ENCODE data around the gene SDK1.

SDK1 gene

GRCh38 chr7:3835109-3835508 is 534.1 kb downstream of the SDK1 start:
- DNase-seq = no peak

- DNase-seq = no peak
These were observed 535.8 kb downstream of the SDK1 start for GRCh38 chr7:3836855-3837254.

- no peak for DNase-seq
These were observed 543.6 kb downstream of the SDK1 start for GRCh38 chr7:3844540-3845151.

GRCh38 chr7:3846738-3847137 is 545.7 kb downstream of the SDK1 start:
- DNase-seq = no peak

GRCh38 chr7:3847336-3847735 is 546.3 kb downstream of the SDK1 start:
- no peak for DNase-seq

- DNase-seq = no peak
These were observed 558.4 kb downstream of the SDK1 start for GRCh38 chr7:3859431-3859830.

- DNase-seq = no peak
These were observed 559.9 kb downstream of the SDK1 start for GRCh38 chr7:3860932-3861331.

- DNase-seq = no peak
These were observed 560.3 kb downstream of the SDK1 start for GRCh38 chr7:3861386-3861785.

GRCh38 chr7:3861941-3862340 is 560.9 kb downstream of the SDK1 start:
- DNase-seq = no peak

GRCh38 chr7:3862774-3863173 is 561.7 kb downstream of the SDK1 start:
- no peak for DNase-seq

- DNase-seq = no peak
These were observed 565.2 kb downstream of the SDK1 start for GRCh38 chr7:3866277-3866676.

GRCh38 chr7:3867863-3868262 is 566.8 kb downstream of the SDK1 start:
- no peak for DNase-seq

GRCh38 chr7:3879355-3880075 is 578.5 kb downstream of the SDK1 start:
- no peak for DNase-seq

GRCh38 chr7:3880228-3880987 is 579.4 kb downstream of the SDK1 start:
- DNase-seq = no peak

- DNase-seq = no peak
These were observed 581.7 kb downstream of the SDK1 start for GRCh38 chr7:3882782-3883181.

- no peak for DNase-seq
These were observed 583.5 kb downstream of the SDK1 start for GRCh38 chr7:3884543-3884942.

GRCh38 chr7:3887096-3887690 is 586.1 kb downstream of the SDK1 start:
- DNase-seq = no peak

GRCh38 chr7:3888096-3888495 is 587.0 kb downstream of the SDK1 start:
- DNase-seq = no peak

GRCh38 chr7:3892157-3892556 is 591.1 kb downstream of the SDK1 start:
- DNase-seq = no peak

- no peak for DNase-seq
These were observed 591.6 kb downstream of the SDK1 start for GRCh38 chr7:3892686-3893085.

- no peak for DNase-seq
These were observed 592.2 kb downstream of the SDK1 start for GRCh38 chr7:3893151-3893788.

- DNase-seq = no peak
These were observed 592.7 kb downstream of the SDK1 start for GRCh38 chr7:3893789-3894153.
